NK-92 (cell line): ENCODE data around the gene KCNJ9.
A peak's percentile ranks its signal among the peaks of the same experiment; 100 is the strongest.

ENCODE experiments used
- DNase-seq: peaks from one replicate; lab custom pipeline; 2025; ENCODE audit not compliant: unreplicated experiment; lab: John Stamatoyannopoulos, UW

KCNJ9 gene

DNA sequence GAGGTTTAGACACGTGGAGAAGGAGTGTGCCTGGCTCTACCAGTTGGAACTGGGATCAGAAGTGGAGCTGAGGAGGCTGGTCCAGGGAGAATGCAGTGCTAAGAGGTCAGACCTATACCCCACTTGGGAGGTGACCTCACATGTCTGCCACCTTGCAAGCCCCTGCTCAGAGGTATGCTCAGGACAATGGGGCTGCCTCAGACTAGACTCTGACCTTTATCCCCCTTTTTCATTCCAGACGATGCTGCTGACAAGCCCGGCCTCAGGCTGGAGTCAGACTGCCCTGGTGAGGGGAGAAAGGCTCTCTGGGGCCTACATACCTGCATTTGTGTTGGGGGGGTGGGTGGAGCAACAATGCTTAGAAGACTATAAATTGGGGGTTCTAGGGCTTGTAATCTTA, 16.6 kb upstream of the KCNJ9 start:
- DNase-seq, result no peak

GRCh38 chr1:160066829-160067745, 14.3 kb upstream of the KCNJ9 start:
- DNase-seq, result no peak

DNA sequence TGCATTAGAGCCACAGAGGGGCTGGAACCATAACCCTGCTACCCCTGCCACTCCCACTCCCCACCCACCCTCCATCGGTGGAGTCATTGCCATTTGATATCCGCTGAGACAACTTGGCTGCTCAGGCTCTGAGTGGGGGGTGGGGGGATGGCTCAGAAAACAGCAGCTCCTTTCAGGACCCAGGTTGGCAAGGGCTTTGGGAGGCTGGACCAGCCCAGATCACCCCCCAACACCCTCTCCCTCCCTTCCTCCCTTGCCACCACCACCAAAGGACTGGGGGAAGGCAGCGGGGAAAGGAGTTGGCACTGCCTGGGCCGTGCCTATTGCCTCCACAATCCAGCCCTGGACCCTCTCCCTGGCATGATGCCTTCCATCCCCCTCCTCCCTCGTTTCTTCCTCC, 13.1 kb upstream of the KCNJ9 start:
- DNase-seq, result no peak

GRCh38 chr1:160069460-160070231, 11.7 kb upstream of the KCNJ9 start, which contains the start of gene KCNJ10:
TSS of gene KCNJ10 (minus strand) at chr1:160070160. CDS start at chr1:160042532, 27,628 bp downstream.
- no peak for DNase-seq

DNA sequence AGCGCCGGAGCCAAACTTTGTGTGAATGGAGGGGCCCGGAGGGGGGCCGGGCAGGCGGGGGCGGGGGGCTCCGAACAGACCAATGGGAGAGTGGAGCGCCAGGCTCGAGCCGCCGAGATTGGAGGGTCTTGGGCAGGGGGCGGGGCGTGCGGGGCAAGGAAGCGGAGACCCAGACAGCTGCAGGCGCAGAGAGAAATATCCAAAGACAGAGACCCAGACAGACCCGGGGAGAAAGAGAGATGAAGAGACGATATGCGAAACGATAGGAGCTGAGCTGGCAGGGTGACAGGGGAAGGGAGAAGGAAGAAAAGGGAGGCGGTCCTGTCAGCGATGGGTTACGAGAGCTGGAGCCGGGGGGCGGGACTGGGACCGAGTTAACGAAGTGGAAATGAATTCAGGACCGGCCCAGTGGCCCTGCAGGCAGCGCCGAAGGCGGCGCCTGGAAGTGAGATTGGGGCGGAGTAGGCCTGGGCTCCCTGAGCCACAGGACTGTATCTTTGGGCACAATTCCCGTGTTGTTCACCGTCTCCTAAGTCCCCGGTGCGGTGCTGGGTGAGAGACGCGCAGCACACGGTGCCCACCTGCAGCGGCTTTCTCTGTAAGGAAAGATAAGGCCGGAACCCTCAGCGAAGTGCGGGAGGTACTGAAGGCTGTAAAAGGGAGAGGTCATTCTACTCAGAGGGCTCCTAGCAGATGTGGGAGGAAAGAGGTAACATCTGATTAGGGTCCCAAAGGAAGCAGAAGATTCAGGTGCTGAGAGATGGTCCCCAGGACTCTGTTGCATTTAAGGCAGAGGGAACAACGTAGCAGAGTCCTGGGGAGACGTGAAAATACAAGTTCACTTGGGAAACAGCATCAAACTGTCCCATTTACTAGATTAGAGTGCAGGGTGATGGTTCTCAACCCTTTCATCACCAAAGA, 10.8 kb upstream of the KCNJ9 start:
- DNase-seq, result peak; percentile 42

- no peak for DNase-seq
Observed at GRCh38 chr1:160071289-160071688, 10.0 kb upstream of the KCNJ9 start.

GRCh38 chr1:160074865-160075264, 6.5 kb upstream of the KCNJ9 start:
- DNase-seq, result no peak

DNA sequence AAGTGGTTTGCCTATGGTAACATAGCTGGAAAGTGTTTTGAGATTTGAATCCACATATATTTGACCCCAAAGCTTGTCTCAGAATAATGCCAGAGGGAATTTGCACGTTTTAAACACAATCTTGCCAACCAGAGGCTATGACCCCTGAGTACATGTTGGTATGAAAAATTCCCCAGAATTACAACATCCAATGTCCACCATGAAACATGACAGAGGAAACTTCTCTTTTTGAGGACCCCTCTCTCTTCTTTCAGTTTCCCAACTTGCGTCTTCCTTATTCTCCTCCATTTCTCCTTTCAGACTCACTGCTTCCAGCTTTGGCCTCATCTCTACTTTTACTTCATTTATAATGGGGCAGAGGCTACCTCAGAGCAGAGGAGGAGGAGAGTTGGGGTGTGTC, 5.5 kb upstream of the KCNJ9 start:
- no peak for DNase-seq

DNA sequence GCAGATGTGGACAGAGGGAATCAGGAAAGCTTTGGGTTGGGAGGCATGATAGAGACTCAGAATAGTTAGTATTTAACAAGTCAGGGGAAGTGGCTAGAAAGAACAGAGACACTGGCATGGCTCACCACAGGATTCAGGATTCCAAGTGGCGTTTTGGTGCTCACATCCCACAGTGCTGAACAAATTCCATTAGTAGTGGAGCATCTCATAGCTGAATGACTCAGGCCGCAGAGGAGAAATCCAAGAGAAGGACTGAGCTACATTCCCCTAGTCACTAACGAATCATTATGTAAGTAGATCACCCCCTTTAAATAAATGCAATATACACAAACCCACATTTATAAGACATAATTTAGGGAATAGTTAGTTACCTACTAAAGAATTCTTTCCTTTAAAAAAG, 5.0 kb upstream of the KCNJ9 start:
- no peak for DNase-seq

DNA sequence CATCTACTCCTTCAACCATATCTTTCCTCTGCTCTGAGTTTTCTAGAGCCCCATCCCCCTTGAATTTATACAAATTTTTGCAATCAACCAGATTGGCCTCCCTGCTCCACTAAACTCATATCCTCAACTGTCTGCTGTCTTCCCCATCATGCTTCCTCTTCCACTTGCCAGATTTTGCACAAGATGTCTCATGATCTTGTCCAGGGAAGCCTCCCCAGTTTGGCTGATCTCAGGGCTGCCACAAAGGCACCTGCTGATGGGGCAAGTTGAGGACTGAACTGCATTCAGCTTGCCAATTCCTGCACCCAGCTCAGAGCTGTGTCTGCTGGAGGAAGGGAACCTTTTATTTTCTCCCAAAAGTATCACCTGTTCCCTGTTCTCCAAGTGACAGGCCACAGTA, 3.9 kb upstream of the KCNJ9 start:
- no peak for DNase-seq

GRCh38 chr1:160078512-160079195, 2.7 kb upstream of the KCNJ9 start:
- no peak for DNase-seq

GRCh38 chr1:160079448-160079847, 1.9 kb upstream of the KCNJ9 start:
- DNase-seq, result no peak

GRCh38 chr1:160080381-160081100, 797 bp upstream of the KCNJ9 start:
- no peak for DNase-seq

GRCh38 chr1:160082487-160082886, 1.1 kb downstream of the KCNJ9 start:
- DNase-seq, result no peak

DNA sequence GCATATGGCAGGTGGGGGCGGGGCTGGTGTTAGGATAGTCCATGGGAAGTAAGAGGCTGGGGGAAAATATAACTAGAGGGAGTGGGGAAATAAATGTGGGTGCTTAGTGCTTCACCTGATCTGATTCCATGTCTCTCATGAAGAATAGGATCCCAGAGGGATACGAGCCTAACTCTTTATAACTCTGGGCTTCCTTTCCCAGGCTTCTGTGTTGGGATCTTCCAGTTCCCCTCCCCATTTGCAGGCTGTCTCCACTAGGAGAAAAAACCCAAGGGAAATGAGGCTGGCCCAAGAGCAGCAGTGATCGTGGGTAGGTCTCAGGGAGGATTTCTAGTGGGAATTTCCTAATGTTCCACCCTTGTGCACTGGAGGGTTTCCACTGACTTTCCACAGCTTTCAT, 1.6 kb downstream of the KCNJ9 start:
- no peak for DNase-seq

DNA sequence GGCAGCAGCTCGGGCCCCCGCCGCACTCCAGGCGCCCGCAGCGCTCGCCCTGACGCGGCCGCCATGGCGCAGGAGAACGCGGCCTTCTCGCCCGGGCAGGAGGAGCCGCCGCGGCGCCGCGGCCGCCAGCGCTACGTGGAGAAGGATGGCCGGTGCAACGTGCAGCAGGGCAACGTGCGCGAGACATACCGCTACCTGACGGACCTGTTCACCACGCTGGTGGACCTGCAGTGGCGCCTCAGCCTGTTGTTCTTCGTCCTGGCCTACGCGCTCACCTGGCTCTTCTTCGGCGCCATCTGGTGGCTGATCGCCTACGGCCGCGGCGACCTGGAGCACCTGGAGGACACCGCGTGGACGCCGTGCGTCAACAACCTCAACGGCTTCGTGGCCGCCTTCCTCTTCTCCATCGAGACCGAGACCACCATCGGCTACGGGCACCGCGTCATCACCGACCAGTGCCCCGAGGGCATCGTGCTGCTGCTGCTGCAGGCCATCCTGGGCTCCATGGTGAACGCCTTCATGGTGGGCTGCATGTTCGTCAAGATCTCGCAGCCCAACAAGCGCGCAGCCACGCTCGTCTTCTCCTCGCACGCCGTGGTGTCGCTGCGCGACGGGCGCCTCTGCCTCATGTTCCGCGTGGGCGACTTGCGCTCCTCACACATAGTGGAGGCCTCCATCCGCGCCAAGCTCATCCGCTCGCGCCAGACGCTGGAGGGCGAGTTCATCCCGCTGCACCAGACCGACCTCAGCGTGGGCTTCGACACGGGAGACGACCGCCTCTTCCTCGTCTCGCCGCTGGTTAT, 2.8 kb downstream of the KCNJ9 start:
- no peak for DNase-seq

DNA sequence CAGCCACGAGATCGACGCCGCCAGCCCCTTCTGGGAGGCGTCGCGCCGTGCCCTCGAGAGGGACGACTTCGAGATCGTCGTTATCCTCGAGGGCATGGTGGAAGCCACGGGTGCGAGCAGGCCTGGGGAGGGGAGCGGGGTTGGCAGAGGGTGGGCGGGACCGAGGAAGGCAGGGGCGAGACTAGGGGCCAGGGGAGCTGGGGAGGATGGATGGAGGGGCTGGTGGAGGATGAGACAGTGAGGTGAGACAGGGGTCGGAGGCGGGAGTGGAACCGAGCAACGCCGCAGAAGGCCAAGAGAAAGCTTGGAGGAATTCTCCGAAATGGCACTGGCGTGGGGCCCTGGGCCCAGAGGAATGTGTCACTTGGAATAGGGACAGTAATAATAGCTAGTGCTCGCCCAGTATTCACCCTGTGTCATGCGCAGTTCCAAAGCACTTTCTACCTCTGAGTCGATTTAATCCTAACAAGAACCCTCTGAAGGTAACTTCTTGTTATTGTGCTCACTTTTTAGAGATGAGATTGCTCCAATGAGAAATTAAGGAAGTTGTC, 3.5 kb downstream of the KCNJ9 start:
- no peak for DNase-seq

DNA sequence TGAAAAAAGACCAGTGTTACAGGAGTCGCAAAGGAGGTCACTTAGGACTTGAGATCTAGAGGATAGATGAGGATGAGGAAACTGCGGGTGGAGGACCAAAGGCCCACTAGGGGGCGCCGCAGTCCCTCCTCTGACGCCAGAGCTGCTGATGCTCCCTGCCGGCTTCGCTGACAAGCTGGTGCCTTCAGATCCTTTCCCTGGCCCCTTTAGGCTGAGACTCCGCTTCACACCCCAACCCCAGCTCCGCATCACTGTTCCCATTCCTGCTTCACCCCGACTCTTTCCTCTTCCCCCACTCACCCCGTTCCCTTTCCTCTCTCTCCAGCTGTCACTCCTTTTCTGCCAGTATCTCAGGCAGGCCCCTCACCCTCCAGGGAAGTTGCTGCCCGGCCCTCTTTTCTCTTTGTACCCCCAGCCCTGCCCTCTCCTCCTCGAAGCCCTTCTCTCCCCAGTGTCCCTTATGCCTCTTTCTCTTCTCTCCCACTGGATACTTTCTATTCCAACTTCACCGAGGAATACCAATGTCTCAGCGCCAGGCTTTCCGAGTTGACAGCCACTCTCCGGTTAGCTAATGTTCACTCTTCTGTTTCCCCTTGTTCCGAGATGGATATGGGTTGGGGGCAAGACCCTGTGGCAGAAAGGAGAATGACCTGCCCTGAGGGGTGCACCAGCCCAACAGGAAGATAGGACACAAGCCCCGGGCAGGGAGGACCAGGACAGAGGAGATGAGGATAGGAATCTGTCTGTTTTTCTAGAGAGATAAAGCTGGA, 4.5 kb downstream of the KCNJ9 start:
- no peak for DNase-seq
